Stomach (tissue), 9 donors: ENCODE measurements around the gene ADCY5. TPM values are rescaled to one million over a fixed set of nuclear protein-coding genes. Genes with fewer than 3 reads are reported as not detected.

Experiments used
- DNase-seq, 2 donors: peaks; one replicate each; pipeline versions ENCODE4 v3.0.0 to v3.0.0-alpha.2; 2013 to 2019
- H3K27ac ChIP-seq, 5 donors: fragments of 200-600 bp in 4 of 5; sonication (generic) in 4 of 5; one replicate each; pipeline ENCODE4 v1.5.1; 2013 to 2019; ENCODE audit warnings: mild to moderate bottlenecking in 1 of 5, moderate library complexity in 1 of 5
- H3K27me3 ChIP-seq, 3 donors: fragments of 200-600 bp; sonication (generic); one replicate each; pipeline ENCODE4 v1.5.1; 2017 to 2019; ENCODE audit warnings: mixed run types in 1 of 3
- H3K36me3 ChIP-seq, 4 donors: fragments of 200-600 bp; sonication (generic); 1 replicate in 3 of 4; 2 replicates in 1 of 4; pipeline ENCODE4 v1.5.1; 2016 to 2019
- H3K4me1 ChIP-seq, 4 donors: fragments of 200-600 bp; sonication (generic); one replicate each; pipeline ENCODE4 v1.5.1; 2016 to 2019
- H3K4me3 ChIP-seq, 4 donors: fragments of 200-600 bp; sonication (generic) in 3 of 4; one replicate each; pipeline ENCODE4 v1.5.1; 2016 to 2019; ENCODE audit warnings: mild to moderate bottlenecking in 1 of 4
- H3K9me3 ChIP-seq, 4 donors: fragments of 200-600 bp; sonication (generic); one replicate each; pipeline ENCODE4 v1.5.1; 2016 to 2019
- EP300 ChIP-seq: sonication (generic); formaldehyde crosslinking; IDR thresholded peaks from one replicate; pipeline ENCODE4 v1.6.1; 2017; ENCODE audit warnings: antibody characterized with exemption
- POLR2A ChIP-seq, 4 donors: fragments of 450-650 bp; IDR thresholded peaks; one replicate each; pipeline ENCODE4 v1.6.1; 2016; ENCODE audit warnings: antibody characterized with exemption in 4 of 4, control low read depth in 2 of 4, mild to moderate bottlenecking in 1 of 4, moderate library complexity in 1 of 4
- POLR2AphosphoS5 ChIP-seq, 3 donors: sonication (generic); formaldehyde crosslinking; IDR thresholded peaks; one replicate each; pipeline ENCODE4 v1.6.1; 2016; ENCODE audit warnings: antibody characterized with exemption in 3 of 3
- WGBS, 5 donors: extraction: QIAGEN DNeasy Blood & Tissue Kit in 3 of 5; methylation state at CpG; one replicate each; pipeline versions ENCODE4 v1.1.5 to v1.1.7; 2013 to 2018; 5-methylcytosine and 5-hydroxymethylcytosine counted together
- intact Hi-C: fragments of 100-400 bp; cut with DNase I; formaldehyde crosslinking; loops from one replicate; pipeline ENCODE4 v1.15.1; 2023; ENCODE audit warnings: low total_unique reads
- polyA plus RNA-seq, 3 donors: library from polyadenylated mRNA; stranded (reverse); fragments of 200-250 nt; gene quantifications; one replicate each; pipeline ENCODE4 v1.2.3, GENCODE V29; 2013
- total RNA-seq, 5 donors: library from RNA; depleted of rRNA; stranded (reverse); fragments of >200 nt; gene quantifications; one replicate each; pipeline versions ENCODE4 v1.1.0 to v1.2.3, GENCODE V29; 2014 to 2016
- TF ChIP-seq, protein P1 (sequence below), 7 experiments: fragments of 450-650 bp in 4 of 7; fragments of 200-600 bp in 3 of 7; sonication (generic) in 3 of 7; IDR thresholded peaks; one replicate each; pipeline ENCODE4 v1.5.1; 2016 to 2019; ENCODE audit warnings: antibody characterized with exemption in 7 of 7, control low read depth in 2 of 7, mild to moderate bottlenecking in 1 of 7
- donor health status: healthy with polysubstance abuse.
- donor health status: Bipolar disorder and iron deficiency.
- donor health status: healthy.

The ADCY5 gene
- total and polyA plus RNA-seq, 8 donors = 1.8 to 79.9 (median 16.3) TPM

DNA sequence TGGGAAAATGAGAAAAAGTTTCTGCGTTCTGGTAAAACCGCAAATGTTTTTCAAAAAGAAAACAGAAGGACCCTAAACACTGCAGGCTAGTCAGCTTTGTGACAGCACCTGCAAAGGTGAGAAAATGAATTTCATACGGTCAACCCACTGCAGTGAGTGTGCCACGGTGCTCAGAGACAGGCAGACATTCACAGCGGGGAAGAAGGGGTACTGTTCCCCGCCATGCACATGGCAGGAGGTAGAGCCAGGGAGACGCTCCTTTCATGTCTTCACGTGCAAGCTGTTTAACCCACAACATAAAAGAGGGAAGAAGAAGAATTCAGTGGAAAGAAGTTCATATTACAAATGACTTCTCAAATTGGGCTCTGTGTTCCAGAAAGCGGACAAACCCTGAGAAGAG is 137.7 kb downstream of the ADCY5 start:
- no peak for DNase-seq
- H3K36me3 ChIP-seq = peaks cover 0 to 51% (median 22%) of the 10 kb centered on the region in 4 donors
- 72 to 78% (median 76%) methylated on average over 9 of the region's 9 CpGs for WGBS, 5 donors
- intact Hi-C loops = no loop called here
- H3K27me3 ChIP-seq = no peaks in the 10 kb centered on the region
- H3K9me3 ChIP-seq = no peaks in the 10 kb centered on the region
- no peak overlapping the region for H3K4me3 ChIP-seq
- TF ChIP-seq POLR2AphosphoS5 (IDR thresholded peaks at IDR 0.05) (no peak), EP300 (no peak), POLR2A (IDR thresholded peaks at IDR 0.05) (no peak)
- TF ChIP-seq, protein P1, sequence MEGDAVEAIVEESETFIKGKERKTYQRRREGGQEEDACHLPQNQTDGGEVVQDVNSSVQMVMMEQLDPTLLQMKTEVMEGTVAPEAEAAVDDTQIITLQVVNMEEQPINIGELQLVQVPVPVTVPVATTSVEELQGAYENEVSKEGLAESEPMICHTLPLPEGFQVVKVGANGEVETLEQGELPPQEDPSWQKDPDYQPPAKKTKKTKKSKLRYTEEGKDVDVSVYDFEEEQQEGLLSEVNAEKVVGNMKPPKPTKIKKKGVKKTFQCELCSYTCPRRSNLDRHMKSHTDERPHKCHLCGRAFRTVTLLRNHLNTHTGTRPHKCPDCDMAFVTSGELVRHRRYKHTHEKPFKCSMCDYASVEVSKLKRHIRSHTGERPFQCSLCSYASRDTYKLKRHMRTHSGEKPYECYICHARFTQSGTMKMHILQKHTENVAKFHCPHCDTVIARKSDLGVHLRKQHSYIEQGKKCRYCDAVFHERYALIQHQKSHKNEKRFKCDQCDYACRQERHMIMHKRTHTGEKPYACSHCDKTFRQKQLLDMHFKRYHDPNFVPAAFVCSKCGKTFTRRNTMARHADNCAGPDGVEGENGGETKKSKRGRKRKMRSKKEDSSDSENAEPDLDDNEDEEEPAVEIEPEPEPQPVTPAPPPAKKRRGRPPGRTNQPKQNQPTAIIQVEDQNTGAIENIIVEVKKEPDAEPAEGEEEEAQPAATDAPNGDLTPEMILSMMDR (IDR thresholded peaks at IDR 0.05) = no peak
- H3K27ac ChIP-seq = no peak overlapping the region
- peaks cover 0 to 3% (median 0%) of the 10 kb centered on the region in 4 donors for H3K4me1 ChIP-seq

- DNase-seq = no peak
- Histone ChIP-seq H3K4me1 (peaks cover 0 to 3% (median 0%) of the 10 kb centered on the region in 4 donors), H3K27ac (no peak overlapping the region), H3K9me3 (no peaks in the 10 kb centered on the region), H3K27me3 (no peaks in the 10 kb centered on the region), H3K36me3 (peaks cover 0 to 46% (median 21%) of the 10 kb centered on the region in 4 donors), H3K4me3 (no peak overlapping the region)
- 54 to 62% (median 58%) methylated on average over 6 of the region's 6 CpGs for WGBS, 5 donors
- intact Hi-C loops = no loop called here
- no peak for TF ChIP-seq EP300
Observed at GRCh38 chr3:123310741-123311140, 138.1 kb downstream of the ADCY5 start.

DNA sequence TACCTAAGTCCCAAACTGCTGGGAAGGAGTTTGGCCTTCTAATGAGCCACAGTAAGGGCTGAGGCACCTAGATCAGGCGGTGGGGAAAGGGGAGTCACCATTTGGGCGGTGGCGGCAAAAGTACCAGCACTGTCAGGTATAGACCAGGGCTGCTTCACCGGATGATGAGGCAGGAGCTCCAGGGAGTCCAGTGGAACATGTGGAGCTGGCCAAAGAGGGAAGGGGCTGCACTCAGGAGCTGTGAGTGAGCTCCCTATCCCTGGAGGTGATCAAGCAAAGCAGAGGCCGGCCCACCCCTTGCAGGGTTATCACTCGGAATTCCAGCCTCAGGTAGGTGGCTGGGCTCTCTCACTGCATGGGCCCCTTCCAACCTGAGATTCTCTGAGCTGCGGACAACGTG is 138.7 kb downstream of the ADCY5 start:
- Histone ChIP-seq H3K27ac (no peak overlapping the region), H3K27me3 (no peaks in the 10 kb centered on the region), H3K9me3 (no peaks in the 10 kb centered on the region), H3K4me1 (peaks cover 0 to 3% (median 0%) of the 10 kb centered on the region in 4 donors), H3K36me3 (peaks cover 0 to 41% (median 16%) of the 10 kb centered on the region in 4 donors), H3K4me3 (no peak overlapping the region)
- intact Hi-C loops = no loop called here
- 80 to 90% (median 88%) methylated on average over 6 to 8 of the region's 8 CpGs for WGBS, 5 donors
- DNase-seq = no peak
- TF ChIP-seq POLR2AphosphoS5 (IDR thresholded peaks at IDR 0.05) = no peak

DNA sequence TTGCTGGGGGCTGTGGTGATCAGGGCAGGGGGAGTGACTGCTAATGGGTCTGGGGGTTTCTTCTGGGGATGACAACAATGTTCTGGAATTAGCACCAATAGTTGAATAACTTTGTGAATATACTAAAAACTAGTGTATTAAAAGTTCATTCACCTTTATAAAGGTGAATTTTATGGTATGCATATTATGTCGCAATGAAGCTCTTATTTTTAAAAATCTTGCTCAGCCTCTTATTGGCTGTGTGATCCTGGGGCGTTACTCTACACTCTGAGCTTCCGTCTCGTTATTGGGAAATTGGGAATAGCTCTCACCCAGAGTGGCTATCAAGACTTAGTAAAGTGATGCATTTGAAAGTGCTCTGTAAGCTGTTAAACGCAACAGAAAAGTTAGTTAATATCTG is 141.8 kb downstream of the ADCY5 start:
- peaks cover 0 to 55% (median 27%) of the 10 kb centered on the region in 4 donors for H3K36me3 ChIP-seq
- intact Hi-C loops = no loop called here
- no peak for TF ChIP-seq POLR2AphosphoS5 (IDR thresholded peaks at IDR 0.05)

GRCh38 chr3:123305192-123305591 is 143.7 kb downstream of the ADCY5 start:
- 75 to 87% (median 83%) methylated on average over 2 of the region's 2 CpGs for WGBS, 5 donors
- Histone ChIP-seq H3K4me3 (no peak overlapping the region), H3K4me1 (no peaks in the 10 kb centered on the region), H3K27ac (no peak overlapping the region), H3K36me3 (peaks cover 0 to 64% (median 35%) of the 10 kb centered on the region in 4 donors), H3K27me3 (no peaks in the 10 kb centered on the region), H3K9me3 (no peaks in the 10 kb centered on the region)
- intact Hi-C loops = no loop called here
- TF ChIP-seq POLR2A (IDR thresholded peaks at IDR 0.05) (no peak), EP300 (no peak), POLR2AphosphoS5 (IDR thresholded peaks at IDR 0.05) (no peak)
- TF ChIP-seq, protein P1 (IDR thresholded peaks at IDR 0.05) = no peak
- DNase-seq = no peak

More for the DNA sequence above, 141.8 kb downstream of the ADCY5 start:
- no peak overlapping the region for H3K27ac ChIP-seq
- no peaks in the 10 kb centered on the region for H3K27me3 ChIP-seq
- no peak for DNase-seq
- H3K4me3 ChIP-seq = no peak overlapping the region
- no peaks in the 10 kb centered on the region for H3K4me1 ChIP-seq
- 84 to 90% (median 89%) methylated on average over 5 of the region's 5 CpGs for WGBS, 5 donors
- H3K9me3 ChIP-seq = no peaks in the 10 kb centered on the region

- TF ChIP-seq POLR2AphosphoS5 (IDR thresholded peaks at IDR 0.05) = no peak
- no peak for TF ChIP-seq EP300
- TF ChIP-seq POLR2A (IDR thresholded peaks at IDR 0.05) = no peak
- TF ChIP-seq, protein P1 (IDR thresholded peaks at IDR 0.05) = no peak
- WGBS, 5 donors = 81 to 86% (median 85%) methylated on average over 15 of the region's 15 CpGs
- no peaks in the 10 kb centered on the region for H3K9me3 ChIP-seq
- intact Hi-C loops = no loop called here
- H3K4me1 ChIP-seq = no peaks in the 10 kb centered on the region
- no peak overlapping the region for H3K27ac ChIP-seq
- DNase-seq = no peak
- H3K27me3 ChIP-seq = no peaks in the 10 kb centered on the region
- peaks cover 0 to 64% (median 36%) of the 10 kb centered on the region in 4 donors for H3K36me3 ChIP-seq
- H3K4me3 ChIP-seq = no peak overlapping the region
Observed at GRCh38 chr3:123303976-123304560, 144.8 kb downstream of the ADCY5 start.
